ENCODE results near the gene TCHP. TPM values are rescaled to one million over a fixed set of nuclear protein-coding genes. Genes with fewer than 3 reads are reported as not detected.

TCHP gene
- total RNA-seq, 1 donor from 2014 or later = 8.6 TPM

GRCh38 chr12:109962398-109962797 lies 62.3 kb downstream of the TCHP start:
- Mint-ChIP-seq H3K4me3 (ENCODE audit: unreplicated experiment) (no peak overlapping the region), H3K27me3 (ENCODE audit: low read depth, unreplicated experiment) (no peaks in the 10 kb centered on the region), H3K27ac (ENCODE audit: unreplicated experiment) (no peak overlapping the region), H3K36me3 (ENCODE audit: low read depth, unreplicated experiment) (peaks cover 20% of the 10 kb centered on the region), H3K4me1 (ENCODE audit: low read depth, unreplicated experiment) (no peaks in the 10 kb centered on the region), H3K9me3 (ENCODE audit: unreplicated experiment) (no peaks in the 10 kb centered on the region)
- peaks cover 30% of the 10 kb centered on the region for H3K36me3 ChIP-seq (ENCODE audit: insufficient read depth, low read length)
- H3K79me2 ChIP-seq (ENCODE audit: insufficient read depth, low read length) = no peaks in the 10 kb centered on the region
- FAIRE-seq = no peak
- no peaks in the 10 kb centered on the region for H3K27me3 ChIP-seq (ENCODE audit: insufficient read depth, low read length)
- H3K9ac ChIP-seq (ENCODE audit: low read length) = no peak overlapping the region
- DNase-seq (ENCODE audit: low read depth) = no peak
- H3K27ac ChIP-seq (ENCODE audit: low read depth, low read length) = no peak overlapping the region
- H2AFZ ChIP-seq (ENCODE audit: low read depth, low read length) = no peak overlapping the region
- no peak overlapping the region for H3K4me2 ChIP-seq (ENCODE audit: low read length)
- TF ChIP-seq EZH2 (IDR thresholded peaks at IDR 0.05; ENCODE audit: insufficient read depth, low read length) = no peak
- no peak for TF ChIP-seq CTCF (IDR thresholded peaks at IDR 0.05; ENCODE audit: insufficient read depth, low read depth, low read length)
- no peaks in the 10 kb centered on the region for H4K20me1 ChIP-seq (ENCODE audit: insufficient read depth, low read length)
- no peak overlapping the region for H3K4me3 ChIP-seq (ENCODE audit: insufficient read depth, low read depth, low read length)
- no peaks in the 10 kb centered on the region for H3K9me3 ChIP-seq (ENCODE audit: insufficient read depth, low read depth, low read length)
- peaks cover 7% of the 10 kb centered on the region for H3K4me1 ChIP-seq (ENCODE audit: insufficient read depth, low read length)

- peaks cover 36% of the 10 kb centered on the region for H3K36me3 ChIP-seq (ENCODE audit: insufficient read depth, low read length)
- no peak for TF ChIP-seq CTCF (IDR thresholded peaks at IDR 0.05; ENCODE audit: insufficient read depth, low read depth, low read length)
- no peak for TF ChIP-seq EZH2 (IDR thresholded peaks at IDR 0.05; ENCODE audit: insufficient read depth, low read length)
- Mint-ChIP-seq H3K4me1 (ENCODE audit: low read depth, unreplicated experiment) (no peaks in the 10 kb centered on the region), H3K36me3 (ENCODE audit: low read depth, unreplicated experiment) (peaks cover 20% of the 10 kb centered on the region), H3K27ac (ENCODE audit: unreplicated experiment) (no peak overlapping the region), H3K4me3 (ENCODE audit: unreplicated experiment) (no peak overlapping the region), H3K27me3 (ENCODE audit: low read depth, unreplicated experiment) (no peaks in the 10 kb centered on the region), H3K9me3 (ENCODE audit: unreplicated experiment) (no peaks in the 10 kb centered on the region)
- no peak overlapping the region for H3K27ac ChIP-seq (ENCODE audit: low read depth, low read length)
- no peaks in the 10 kb centered on the region for H3K27me3 ChIP-seq (ENCODE audit: insufficient read depth, low read length)
- no peak overlapping the region for H3K4me3 ChIP-seq (ENCODE audit: insufficient read depth, low read depth, low read length)
- FAIRE-seq (no peak), DNase-seq (ENCODE audit: low read depth) (no peak)
- no peak overlapping the region for H3K4me2 ChIP-seq (ENCODE audit: low read length)
- H2AFZ ChIP-seq (ENCODE audit: low read depth, low read length) = no peak overlapping the region
- H3K79me2 ChIP-seq (ENCODE audit: insufficient read depth, low read length) = no peaks in the 10 kb centered on the region
- no peak overlapping the region for H3K9ac ChIP-seq (ENCODE audit: low read length)
- H3K9me3 ChIP-seq (ENCODE audit: insufficient read depth, low read depth, low read length) = no peaks in the 10 kb centered on the region
- no peaks in the 10 kb centered on the region for H4K20me1 ChIP-seq (ENCODE audit: insufficient read depth, low read length)
- H3K4me1 ChIP-seq (ENCODE audit: insufficient read depth, low read length) = peaks cover 7% of the 10 kb centered on the region
These were observed 63.3 kb downstream of the TCHP start for GRCh38 chr12:109963330-109963729.

- H3K79me2 ChIP-seq (ENCODE audit: insufficient read depth, low read length) = no peaks in the 10 kb centered on the region
- peaks cover 17% of the 10 kb centered on the region for H3K36me3 Mint-ChIP-seq (ENCODE audit: low read depth, unreplicated experiment)
- no peaks in the 10 kb centered on the region for H3K27me3 Mint-ChIP-seq (ENCODE audit: low read depth, unreplicated experiment)
- H2AFZ ChIP-seq (ENCODE audit: low read depth, low read length) = no peak overlapping the region
- H3K4me2 ChIP-seq (ENCODE audit: low read length) = no peak overlapping the region
- no peak overlapping the region for H3K4me3 Mint-ChIP-seq (ENCODE audit: unreplicated experiment)
- no peak overlapping the region for H3K4me3 ChIP-seq (ENCODE audit: insufficient read depth, low read depth, low read length)
- no peaks in the 10 kb centered on the region for H3K9me3 ChIP-seq (ENCODE audit: insufficient read depth, low read depth, low read length)
- TF ChIP-seq CTCF (IDR thresholded peaks at IDR 0.05; ENCODE audit: insufficient read depth, low read depth, low read length) (no peak), EZH2 (IDR thresholded peaks at IDR 0.05; ENCODE audit: insufficient read depth, low read length) (no peak)
- no peak overlapping the region for H3K27ac Mint-ChIP-seq (ENCODE audit: unreplicated experiment)
- no peak overlapping the region for H3K9ac ChIP-seq (ENCODE audit: low read length)
- H3K36me3 ChIP-seq (ENCODE audit: insufficient read depth, low read length) = peaks cover 33% of the 10 kb centered on the region
- H3K4me1 Mint-ChIP-seq (ENCODE audit: low read depth, unreplicated experiment) = no peaks in the 10 kb centered on the region
- H3K27ac ChIP-seq (ENCODE audit: low read depth, low read length) = no peak overlapping the region
- H3K9me3 Mint-ChIP-seq (ENCODE audit: unreplicated experiment) = no peaks in the 10 kb centered on the region
- H4K20me1 ChIP-seq (ENCODE audit: insufficient read depth, low read length) = no peaks in the 10 kb centered on the region
- DNase-seq (ENCODE audit: low read depth) (peak; percentile 77), FAIRE-seq (no peak)
- H3K4me1 ChIP-seq (ENCODE audit: insufficient read depth, low read length) = peaks cover 7% of the 10 kb centered on the region
- H3K27me3 ChIP-seq (ENCODE audit: insufficient read depth, low read length) = no peaks in the 10 kb centered on the region
These were observed 63.8 kb downstream of the TCHP start for GRCh38 chr12:109963743-109964429.

Data from astrocyte (in vitro differentiated cells and primary cell).